ENCODE results near the gene CFAP45. TPM values are rescaled to one million over a fixed set of nuclear protein-coding genes. Genes with fewer than 3 reads are reported as not detected.
A peak's percentile ranks its signal among the peaks of the same experiment; 100 is the strongest.

CFAP45 gene
- total RNA-seq, 4 donors from 2014 or later = 0.97 to 3.6 (median 1.8) TPM; not detected in 1

DNA sequence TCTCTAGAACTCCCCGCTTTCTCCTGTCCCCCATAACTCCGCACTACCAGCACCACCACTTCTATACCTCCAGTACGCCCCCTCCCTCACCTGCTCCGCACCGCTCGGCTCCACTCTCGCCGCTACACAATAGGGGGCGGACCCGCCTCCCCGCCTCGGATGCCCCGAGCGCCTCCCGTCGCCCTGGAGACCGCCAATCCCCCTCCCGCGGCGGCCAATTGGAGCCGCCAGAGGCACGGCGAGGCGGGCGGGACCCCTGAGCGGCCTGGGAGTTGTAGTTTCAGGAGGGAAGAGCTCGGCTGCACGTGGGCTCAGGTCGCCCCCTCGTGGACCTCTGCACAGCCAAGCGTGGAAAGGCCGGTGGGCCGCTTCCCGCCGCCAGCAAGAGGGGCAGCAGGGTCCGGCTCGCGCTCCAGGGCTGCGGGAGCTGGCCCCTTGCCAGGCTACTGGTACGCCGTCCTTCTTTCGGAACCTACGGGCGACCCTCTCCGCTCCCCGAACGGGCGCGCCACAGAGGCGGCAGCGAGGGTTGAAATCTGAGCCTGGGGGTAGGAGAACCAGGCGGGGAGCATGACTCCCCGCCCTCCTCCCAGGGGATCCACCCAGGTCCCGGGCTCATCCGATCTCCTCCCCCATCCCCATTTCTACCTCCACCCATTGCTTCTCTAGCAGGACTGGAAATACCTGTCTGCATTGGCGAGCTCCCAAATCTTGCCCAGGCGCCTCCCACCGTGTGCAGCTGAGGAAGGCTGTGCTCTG is 45.7 kb upstream of the CFAP45 start, which contains the start of gene IGSF9:
Gene IGSF9 (minus strand): TSS at position 131 of the 759 bp plus-strand sequence. CDS start 2,159 bp downstream, outside the sequence.
- Histone ChIP-seq H3K4me1 (peaks cover 0 to 7% of the 10 kb centered on the region in 2 donors), H3K4me3 (peak within 1 kb of the TSS; percentile 17 to 23), H3K9me3 (no peaks in the 10 kb centered on the region), H3K27ac (peak within 1 kb of the TSS in 1 of 2 donors; percentile 8), H3K36me3 (no peaks in the 10 kb centered on the region), H3K27me3 (no peaks in the 10 kb centered on the region)
- TF ChIP-seq POLR2A (IDR thresholded peaks at IDR 0.05) = no peak
- TF ChIP-seq, protein P1, sequence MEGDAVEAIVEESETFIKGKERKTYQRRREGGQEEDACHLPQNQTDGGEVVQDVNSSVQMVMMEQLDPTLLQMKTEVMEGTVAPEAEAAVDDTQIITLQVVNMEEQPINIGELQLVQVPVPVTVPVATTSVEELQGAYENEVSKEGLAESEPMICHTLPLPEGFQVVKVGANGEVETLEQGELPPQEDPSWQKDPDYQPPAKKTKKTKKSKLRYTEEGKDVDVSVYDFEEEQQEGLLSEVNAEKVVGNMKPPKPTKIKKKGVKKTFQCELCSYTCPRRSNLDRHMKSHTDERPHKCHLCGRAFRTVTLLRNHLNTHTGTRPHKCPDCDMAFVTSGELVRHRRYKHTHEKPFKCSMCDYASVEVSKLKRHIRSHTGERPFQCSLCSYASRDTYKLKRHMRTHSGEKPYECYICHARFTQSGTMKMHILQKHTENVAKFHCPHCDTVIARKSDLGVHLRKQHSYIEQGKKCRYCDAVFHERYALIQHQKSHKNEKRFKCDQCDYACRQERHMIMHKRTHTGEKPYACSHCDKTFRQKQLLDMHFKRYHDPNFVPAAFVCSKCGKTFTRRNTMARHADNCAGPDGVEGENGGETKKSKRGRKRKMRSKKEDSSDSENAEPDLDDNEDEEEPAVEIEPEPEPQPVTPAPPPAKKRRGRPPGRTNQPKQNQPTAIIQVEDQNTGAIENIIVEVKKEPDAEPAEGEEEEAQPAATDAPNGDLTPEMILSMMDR (IDR thresholded peaks at IDR 0.05) = peak; percentile 77 to 82 (median 78)
- intact Hi-C loops (cut with DNase I; ENCODE audit: low total_unique reads) = no loop called here
- peak; percentile 88 to 91 for DNase-seq

DNA sequence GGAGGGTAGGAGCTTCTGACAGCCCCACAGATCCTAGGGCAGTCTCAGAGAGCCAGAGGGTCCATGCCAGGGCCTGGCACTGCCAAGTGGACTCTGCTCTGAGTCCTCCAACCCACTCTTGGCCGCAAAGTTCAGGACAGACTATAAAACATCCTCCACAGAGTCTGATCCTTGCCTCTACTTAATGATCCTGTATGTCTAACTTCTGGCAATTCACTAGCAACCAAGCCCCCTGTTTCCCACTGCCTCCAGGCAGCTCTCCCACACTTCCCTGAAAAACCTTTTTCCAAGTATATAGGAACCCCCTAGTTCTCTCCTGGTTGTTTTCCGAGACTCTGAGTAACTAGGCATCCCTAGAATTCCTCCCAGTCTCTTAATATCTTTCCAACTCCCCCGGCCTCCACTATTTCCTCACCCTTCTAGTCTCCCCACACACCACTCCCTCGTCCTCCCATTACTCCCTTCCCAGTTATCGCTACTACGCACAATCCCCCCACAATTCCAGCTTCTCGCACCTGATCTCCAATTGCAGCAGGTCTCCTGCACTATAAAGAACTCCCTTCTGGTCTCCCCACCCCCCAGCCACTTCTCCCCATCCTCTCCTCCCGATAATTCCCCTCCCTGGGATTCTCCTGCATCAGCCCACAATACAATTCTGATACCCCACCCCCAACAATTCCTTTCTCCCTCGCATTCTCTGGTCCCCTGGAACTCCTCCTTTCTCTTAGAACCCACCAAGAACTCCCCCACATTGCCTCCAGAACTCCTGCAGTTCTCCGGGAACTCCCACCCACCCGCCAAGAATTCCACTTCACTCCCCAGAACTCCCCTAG is 44.9 kb upstream of the CFAP45 start:
- H3K4me3 ChIP-seq = peak overlapping the region; percentile 17 to 23
- peak overlapping the region in 1 of 2 donors; percentile 4 for H3K27ac ChIP-seq
- peaks cover 0 to 7% of the 10 kb centered on the region in 2 donors for H3K4me1 ChIP-seq
- H3K9me3 ChIP-seq = no peaks in the 10 kb centered on the region
- H3K36me3 ChIP-seq = no peaks in the 10 kb centered on the region
- TF ChIP-seq, protein P1 (IDR thresholded peaks at IDR 0.05) = no peak
- TF ChIP-seq POLR2A (IDR thresholded peaks at IDR 0.05) = no peak
- intact Hi-C loops (cut with DNase I; ENCODE audit: low total_unique reads) = no loop called here
- H3K27me3 ChIP-seq = no peaks in the 10 kb centered on the region
- DNase-seq = no peak

DNA sequence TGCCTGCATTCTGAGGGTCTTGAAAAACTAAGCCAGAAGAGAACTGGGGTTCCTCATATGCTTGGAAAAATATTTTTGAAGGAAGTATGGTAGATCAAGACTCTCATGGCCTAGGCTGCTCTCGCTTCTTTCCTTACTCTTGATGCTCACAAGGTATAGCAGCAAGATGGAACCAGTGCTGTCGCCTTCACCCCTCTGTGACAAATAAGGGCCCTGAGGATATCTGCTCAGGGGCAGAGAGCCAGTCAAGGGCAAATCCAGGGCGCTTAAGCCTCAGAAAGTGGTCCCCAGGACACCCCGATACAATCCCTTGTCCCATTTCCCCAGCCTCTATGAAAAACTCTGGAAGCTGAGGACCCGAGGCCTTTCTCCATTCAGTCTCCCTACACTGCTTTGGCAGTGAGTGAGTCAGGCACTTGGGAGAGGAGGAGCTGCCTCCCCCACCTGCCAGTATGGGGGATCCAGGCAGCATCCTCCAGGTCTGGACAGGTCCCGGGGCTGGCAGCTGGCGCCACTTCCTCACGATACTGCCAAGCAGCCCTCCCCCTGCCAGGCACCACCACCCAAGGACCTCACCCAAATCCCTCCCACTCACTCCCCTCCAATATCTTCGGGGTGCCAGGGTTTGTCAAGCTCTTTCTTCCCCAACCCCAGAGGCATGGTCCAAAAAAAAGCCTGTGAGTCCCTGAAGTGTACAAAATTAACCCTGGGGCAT is 44.1 kb upstream of the CFAP45 start:
- intact Hi-C loops (cut with DNase I; ENCODE audit: low total_unique reads) = no loop called here
- H3K4me3 ChIP-seq = no peak overlapping the region

DNA sequence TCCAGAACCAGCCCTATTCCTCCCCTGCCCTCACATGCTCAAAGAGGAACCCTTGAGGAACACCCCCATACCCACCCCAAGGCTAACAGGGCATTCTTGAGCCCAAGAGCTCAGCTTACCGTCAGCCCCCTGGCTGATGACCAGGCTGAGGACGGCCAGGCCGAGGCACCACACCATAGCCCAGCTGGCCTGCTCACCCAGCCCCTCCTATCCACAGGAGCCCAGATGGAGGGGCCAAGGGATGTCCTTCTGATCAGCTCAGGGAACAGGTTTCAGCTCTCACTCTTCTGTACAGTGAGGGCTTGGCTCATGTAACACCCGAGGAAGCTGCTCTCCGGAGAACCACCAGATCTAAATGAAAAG is 43.3 kb upstream of the CFAP45 start:
- Histone ChIP-seq H3K27ac (no peak overlapping the region), H3K36me3 (no peaks in the 10 kb centered on the region), H3K4me1 (peaks cover 0 to 7% of the 10 kb centered on the region in 2 donors), H3K9me3 (no peaks in the 10 kb centered on the region), H3K4me3 (no peak overlapping the region), H3K27me3 (no peaks in the 10 kb centered on the region)
- DNase-seq = no peak
- TF ChIP-seq, protein P1 (IDR thresholded peaks at IDR 0.05) = no peak
- no peak for TF ChIP-seq POLR2A (IDR thresholded peaks at IDR 0.05)
- intact Hi-C loops (cut with DNase I; ENCODE audit: low total_unique reads) = no loop called here

More for the DNA sequence above, 44.1 kb upstream of the CFAP45 start:
- Histone ChIP-seq H3K27ac (peak overlapping the region in 1 of 2 donors; percentile 4), H3K4me1 (peaks cover 0 to 7% of the 10 kb centered on the region in 2 donors), H3K9me3 (no peaks in the 10 kb centered on the region), H3K27me3 (no peaks in the 10 kb centered on the region), H3K36me3 (no peaks in the 10 kb centered on the region)
- TF ChIP-seq, protein P1 (IDR thresholded peaks at IDR 0.05) = no peak
- TF ChIP-seq POLR2A (IDR thresholded peaks at IDR 0.05) = no peak
- no peak for DNase-seq
